Inferior parietal cortex (tissue), 1 donor: ENCODE data around the gene SLF2.
"Not testable (repeated sequence)": the region's sequence is repeated elsewhere in the genome, so short reads cannot be mapped to it uniquely, and the experiment has no call there.

Experiments used
- DNase-seq: peaks from one replicate; pipeline ENCODE4 v3.0.0-alpha.2; 2016; ENCODE audit errors: extremely low spot score

The SLF2 gene

DNA sequence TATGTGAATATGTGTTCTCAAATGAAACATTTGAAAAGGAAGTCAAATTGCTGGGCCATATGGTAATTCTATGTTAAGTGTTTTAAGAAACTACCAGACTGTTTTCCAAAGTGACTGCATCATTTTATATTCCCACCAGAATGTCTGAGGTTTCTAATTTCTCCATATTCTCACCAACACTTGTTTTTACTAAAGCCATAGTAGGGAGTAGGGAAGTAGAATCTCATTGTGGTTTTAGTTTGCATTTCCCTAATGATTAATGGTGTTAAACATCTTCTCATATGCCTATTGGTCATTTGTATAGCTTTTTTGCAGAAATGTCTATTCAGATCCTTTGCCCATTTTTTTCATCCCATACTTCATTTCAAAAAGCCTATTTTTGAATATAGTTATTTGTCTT lies 47.5 kb downstream of the SLF2 start:
- DNase-seq: no peak

DNA sequence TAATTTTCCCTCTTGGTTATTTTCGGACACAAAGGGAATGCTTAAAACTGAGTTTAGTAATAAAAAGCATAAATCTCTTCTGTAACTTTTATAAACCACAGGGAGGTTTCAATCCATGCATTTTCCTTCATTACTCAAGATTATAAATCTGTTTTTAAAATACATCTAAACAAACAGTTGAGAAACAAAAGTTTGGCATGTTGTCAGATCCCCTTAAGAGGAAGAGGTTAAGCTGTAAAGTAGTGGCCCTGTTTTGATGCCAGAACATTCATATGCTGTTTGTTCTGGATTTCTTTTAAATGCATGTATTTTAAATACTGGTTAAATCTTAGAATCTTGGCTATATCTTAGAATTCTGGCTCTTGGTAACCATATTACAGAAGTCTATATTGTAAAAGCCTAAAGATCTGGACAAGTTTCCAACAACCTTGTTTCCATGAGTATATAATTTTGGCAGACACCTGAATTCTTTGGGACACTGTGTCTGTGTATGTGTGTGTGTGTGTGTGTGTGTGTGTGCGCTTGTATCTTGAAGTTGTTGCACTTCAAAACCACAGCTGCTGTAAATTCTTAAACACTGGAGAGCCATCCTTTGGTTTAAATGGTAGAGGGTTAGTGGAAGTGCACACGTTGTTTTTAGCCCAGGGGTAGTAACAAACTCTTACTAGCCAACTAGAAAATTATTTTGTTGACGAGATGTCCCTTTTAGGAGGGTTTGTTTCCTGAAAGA lies 49.8 kb downstream of the SLF2 start:
- no peak for DNase-seq

- no peak for DNase-seq
These were observed 51.1 kb downstream of the SLF2 start for GRCh38 chr10:100963826-100964225.

- DNase-seq: no peak
These were observed 53.1 kb downstream of the SLF2 start for GRCh38 chr10:100965820-100966219.

DNA sequence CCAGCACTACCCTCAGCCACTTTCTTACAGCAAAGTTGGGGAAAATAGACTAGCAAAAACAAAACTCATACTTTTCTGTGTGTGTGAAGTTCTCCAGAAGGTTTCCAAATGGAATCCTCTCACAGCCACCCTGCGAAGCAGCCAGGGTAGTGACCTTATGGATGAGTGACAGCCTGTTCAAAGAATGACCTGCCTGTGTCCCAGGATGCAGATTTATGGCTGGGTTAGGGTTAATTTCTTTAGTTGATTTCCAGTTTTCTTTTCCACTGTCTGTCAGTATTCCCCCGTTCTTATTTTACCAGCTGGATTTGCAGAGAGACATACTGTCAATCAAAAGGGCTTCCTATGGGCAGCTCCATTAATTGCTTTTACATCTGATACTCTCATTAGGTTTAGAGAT lies 54.1 kb downstream of the SLF2 start:
- DNase-seq: no peak

GRCh38 chr10:100967332-100967731 lies 54.6 kb downstream of the SLF2 start:
- DNase-seq: no peak

DNA sequence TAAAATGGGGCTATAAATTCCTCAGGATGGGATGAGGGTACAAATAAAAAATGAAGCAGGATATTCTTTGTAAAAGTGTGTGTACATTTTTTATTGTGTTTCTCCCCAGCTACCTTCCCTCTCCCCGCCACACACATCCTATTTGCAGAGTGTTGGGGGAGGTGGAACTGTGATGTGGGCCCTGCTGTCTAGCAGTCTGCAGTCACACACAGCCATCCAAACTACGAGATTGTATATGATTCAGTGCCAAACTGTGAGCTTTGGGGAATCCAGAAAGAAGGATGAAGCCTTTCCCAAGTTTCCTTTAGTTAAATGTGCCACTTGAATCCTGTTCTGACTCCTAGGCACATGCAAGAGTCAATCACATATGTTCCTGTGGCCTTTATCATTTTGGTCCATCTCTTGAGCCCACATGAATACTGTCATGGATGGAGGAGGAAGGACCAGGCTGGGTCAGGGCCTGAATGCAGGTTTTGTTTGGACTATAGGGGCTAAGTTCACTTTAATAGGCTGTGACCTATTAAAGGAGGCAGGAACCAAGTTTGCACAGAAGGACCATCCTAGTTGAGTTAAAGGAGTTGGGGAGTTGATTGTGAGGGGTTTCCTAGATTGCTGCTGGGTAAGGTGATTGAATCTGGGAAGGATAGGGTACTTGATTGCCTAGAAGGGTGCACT lies 55.4 kb downstream of the SLF2 start:
- no peak for DNase-seq

- no peak for DNase-seq
These were observed 56.1 kb downstream of the SLF2 start for GRCh38 chr10:100968863-100969186.

DNA sequence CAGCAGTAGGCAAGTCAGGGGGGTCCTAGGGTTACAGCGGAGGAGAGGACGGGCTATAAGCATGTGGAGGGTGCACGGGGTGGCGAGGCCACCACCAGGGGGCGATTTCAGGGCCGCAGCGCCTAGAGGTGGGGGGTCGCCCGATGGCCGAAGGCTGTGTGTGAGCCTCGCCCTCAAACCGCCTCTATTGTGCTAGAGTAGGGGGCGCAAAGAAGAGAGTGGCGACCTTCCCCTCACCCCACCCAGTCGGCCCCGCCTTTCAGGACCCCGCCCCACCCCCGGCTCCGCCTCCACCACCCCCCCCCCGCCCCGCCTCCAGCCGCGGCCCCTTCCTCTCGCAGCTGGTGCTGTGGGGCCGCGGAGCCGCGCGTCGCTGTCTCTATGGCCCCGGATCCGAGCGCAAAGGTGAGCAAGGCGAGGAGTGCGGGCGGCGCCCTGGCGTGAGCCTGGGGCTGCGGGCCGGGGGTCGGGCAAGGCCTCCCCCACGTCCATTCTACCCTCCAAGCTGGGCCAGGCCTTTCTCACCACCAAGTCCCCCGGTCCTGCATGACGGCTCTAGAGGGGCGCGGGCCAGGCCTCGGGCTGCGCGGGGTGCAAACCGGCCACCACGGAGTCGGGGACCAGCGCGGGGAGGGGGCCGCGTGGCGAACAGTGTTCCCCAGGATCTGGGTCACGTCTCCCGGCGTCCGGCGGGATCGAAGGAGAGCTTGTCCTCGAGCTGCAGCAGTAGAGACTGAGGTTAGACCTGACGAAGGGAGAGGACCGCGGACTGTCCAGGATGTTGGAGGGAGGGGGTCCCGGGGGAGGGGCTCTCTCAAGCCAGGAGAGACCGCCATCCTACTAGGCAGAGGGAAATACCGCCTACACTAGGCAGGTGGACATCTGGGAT lies 56.7 kb downstream of the SLF2 start, which contains the start of gene SEMA4G:
Gene SEMA4G (plus strand): TSS at position 318 of the 889 bp plus-strand sequence. CDS start 3,409 bp downstream, outside the sequence.
- DNase-seq: no peak

- no peak for DNase-seq
These were observed 57.5 kb downstream of the SLF2 start for GRCh38 chr10:100970076-100970913.

DNA sequence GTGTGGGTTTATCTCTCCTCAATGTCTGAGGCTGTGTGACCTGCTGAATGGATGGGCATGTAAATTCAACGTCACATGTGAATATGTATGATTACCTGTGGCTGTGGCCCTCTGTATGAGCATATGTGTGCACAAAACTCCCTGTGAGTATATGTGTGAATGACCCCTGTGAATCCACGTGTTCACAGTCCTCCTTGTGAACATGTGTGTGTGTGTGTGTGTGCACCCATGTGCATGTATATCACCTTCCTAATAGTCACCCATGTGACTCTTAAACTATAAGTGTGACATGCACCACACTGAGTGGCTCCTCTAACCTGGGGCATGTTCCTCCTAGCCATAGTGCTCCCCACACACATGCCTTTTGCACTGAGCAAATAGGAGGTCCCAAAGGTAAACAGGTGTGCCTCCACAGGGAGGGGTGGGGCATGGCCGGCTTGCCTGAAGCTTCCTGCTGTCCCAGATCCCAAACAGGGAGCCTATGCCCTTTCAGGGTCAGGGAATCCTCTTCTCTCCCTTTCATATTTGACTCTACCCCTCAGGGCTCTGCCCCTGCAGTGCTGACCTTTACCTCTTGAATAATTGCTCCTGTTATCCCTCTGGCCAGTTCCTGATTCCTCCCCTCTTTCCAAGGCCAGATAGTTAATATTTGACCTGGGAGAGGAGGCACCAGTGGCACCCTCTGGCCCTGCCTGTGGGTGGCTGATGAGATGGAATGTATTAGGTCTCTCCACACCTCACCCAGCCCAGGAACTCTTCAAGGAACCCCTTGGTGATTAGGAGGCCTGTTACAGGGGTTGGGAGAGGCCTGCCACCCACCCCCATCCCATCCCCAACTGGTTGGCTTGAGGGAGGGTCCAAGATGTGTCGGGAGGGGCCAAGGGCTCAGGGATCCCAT lies 58.4 kb downstream of the SLF2 start:
- DNase-seq: no peak

GRCh38 chr10:100972115-100972903 lies 59.5 kb downstream of the SLF2 start:
- no peak for DNase-seq

- DNase-seq: no peak
These were observed 60.3 kb downstream of the SLF2 start for GRCh38 chr10:100972904-100973535.

GRCh38 chr10:100975397-100975796 lies 62.6 kb downstream of the SLF2 start:
- DNase-seq: not testable (repeated sequence)

- DNase-seq: no peak
These were observed 64.1 kb downstream of the SLF2 start for GRCh38 chr10:100976906-100977305.

DNA sequence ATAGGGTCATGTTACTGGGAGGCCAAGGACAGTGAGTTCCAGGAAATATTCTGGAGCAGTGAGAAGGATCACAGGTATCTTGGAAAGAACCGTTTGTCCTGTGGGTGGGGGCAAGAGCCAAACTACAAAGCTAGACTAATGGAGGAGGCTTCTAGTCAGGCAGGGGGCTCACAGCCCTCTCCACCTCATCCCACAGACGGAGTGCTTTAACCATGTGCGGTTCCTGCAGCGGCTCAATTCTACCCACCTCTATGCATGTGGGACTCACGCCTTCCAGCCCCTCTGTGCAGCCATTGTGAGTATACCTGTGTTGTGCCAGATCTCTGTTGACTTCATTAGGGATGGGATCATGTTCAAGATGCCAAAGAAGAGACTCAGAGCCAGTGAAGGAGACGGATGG lies 64.7 kb downstream of the SLF2 start:
- no peak for DNase-seq

DNA sequence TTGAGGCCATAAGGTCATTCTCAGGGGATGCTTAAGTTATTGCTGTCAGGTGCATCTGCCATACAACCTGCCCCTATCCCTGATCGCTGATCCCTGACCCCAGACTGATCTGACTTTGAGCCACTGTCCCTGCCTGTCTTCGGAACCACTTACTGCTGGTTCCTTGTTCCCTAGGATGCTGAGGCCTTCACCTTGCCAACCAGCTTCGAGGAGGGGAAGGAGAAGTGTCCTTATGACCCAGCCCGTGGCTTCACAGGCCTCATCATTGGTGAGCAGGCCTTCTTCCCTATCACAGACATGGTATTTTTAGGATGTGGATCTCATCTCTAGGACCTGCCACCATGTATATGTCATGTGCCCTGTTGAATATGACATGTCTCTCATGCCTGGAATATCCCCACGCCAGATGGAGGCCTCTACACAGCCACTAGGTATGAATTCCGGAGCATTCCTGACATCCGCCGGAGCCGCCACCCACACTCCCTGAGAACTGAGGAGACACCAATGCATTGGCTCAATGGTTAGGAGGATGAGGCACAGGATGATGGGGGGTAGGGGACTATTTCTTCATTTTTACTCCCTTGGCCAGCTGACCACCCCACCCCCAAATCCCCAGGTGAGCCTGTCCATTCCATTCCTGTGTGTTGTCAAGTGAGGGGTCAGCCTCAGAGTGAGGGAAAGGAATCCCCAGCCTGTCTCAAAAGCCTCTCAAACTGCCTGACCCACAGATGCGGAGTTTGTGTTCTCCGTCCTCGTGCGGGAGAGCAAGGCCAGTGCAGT lies 65.5 kb downstream of the SLF2 start:
- no peak for DNase-seq

- DNase-seq: no peak
These were observed 66.1 kb downstream of the SLF2 start for GRCh38 chr10:100978901-100979195.
